Colonic mucosa (tissue), 4 donors: Measurements from ENCODE around the gene SPRR4. TPM values are rescaled to one million over a fixed set of nuclear protein-coding genes. Genes with fewer than 3 reads are reported as not detected.

Experiments
- DNase-seq: peaks from one replicate; pipeline ENCODE4 v3.0.0-alpha.2; 2020
- H3K27ac ChIP-seq: fragments of 200-600 bp; one replicate; pipeline ENCODE4 v1.8.0; 2021
- H3K27me3 ChIP-seq: fragments of 200-600 bp; one replicate; pipeline ENCODE4 v1.8.0; 2021
- H3K36me3 ChIP-seq: fragments of 200-600 bp; one replicate; pipeline ENCODE4 v1.8.0; 2021
- H3K4me1 ChIP-seq: fragments of 200-600 bp; one replicate; pipeline ENCODE4 v1.8.0; 2021; ENCODE audit warnings: mild to moderate bottlenecking
- H3K4me3 ChIP-seq: fragments of 200-600 bp; one replicate; pipeline ENCODE4 v1.8.0; 2021
- H3K9ac ChIP-seq, 2 donors: one replicate each; pipeline ENCODE4 v1.7.0; 2013; ENCODE audit warnings: control low read depth in 2 of 2, low read depth in 2 of 2, low read length in 2 of 2
- H3K9me3 ChIP-seq: fragments of 200-600 bp; one replicate; pipeline ENCODE4 v1.8.0; 2021
- intact Hi-C: fragments of 100-400 bp; cut with DNase I; formaldehyde crosslinking; loops from one replicate; pipeline ENCODE4 v1.14.1; 2022
- total RNA-seq, 2 donors: library from RNA; stranded (reverse); fragmentation: NEBNext Ultra II Directional in 1 of 2; extraction: Animal tissue kit (Norgen Biotek cat#: 25700) in 1 of 2; gene quantifications; one replicate each; pipeline ENCODE4 v1.2.1, GENCODE V29; 2021
- TF ChIP-seq, protein P1 (sequence below): fragments of 200-600 bp; IDR thresholded peaks from one replicate; pipeline ENCODE4 v1.8.0; 2022; ENCODE audit warnings: antibody characterized with exemption, mild to moderate bottlenecking
- donor health status: healthy.
- donor health status: DM: no; HTN: no; CAD: no.
- donor health status: DM: no; HTN: no; CAD: no.

Gene SPRR4
- total RNA-seq, 2 donors from 2014 or later, result not detected

GRCh38 chr1:152996633-152997400 lies 26.4 kb downstream of the SPRR4 start:
- no peaks in the 10 kb centered on the region for H3K9me3 ChIP-seq
- H3K9ac ChIP-seq, result no peak overlapping the region
- intact Hi-C loops, result no loop called here
- DNase-seq, result no peak
- H3K27me3 ChIP-seq, result no peaks in the 10 kb centered on the region
- no peak overlapping the region for H3K27ac ChIP-seq
- H3K36me3 ChIP-seq, result no peaks in the 10 kb centered on the region
- no peaks in the 10 kb centered on the region for H3K4me1 ChIP-seq
- H3K4me3 ChIP-seq, result no peak overlapping the region
- TF ChIP-seq, protein P1, sequence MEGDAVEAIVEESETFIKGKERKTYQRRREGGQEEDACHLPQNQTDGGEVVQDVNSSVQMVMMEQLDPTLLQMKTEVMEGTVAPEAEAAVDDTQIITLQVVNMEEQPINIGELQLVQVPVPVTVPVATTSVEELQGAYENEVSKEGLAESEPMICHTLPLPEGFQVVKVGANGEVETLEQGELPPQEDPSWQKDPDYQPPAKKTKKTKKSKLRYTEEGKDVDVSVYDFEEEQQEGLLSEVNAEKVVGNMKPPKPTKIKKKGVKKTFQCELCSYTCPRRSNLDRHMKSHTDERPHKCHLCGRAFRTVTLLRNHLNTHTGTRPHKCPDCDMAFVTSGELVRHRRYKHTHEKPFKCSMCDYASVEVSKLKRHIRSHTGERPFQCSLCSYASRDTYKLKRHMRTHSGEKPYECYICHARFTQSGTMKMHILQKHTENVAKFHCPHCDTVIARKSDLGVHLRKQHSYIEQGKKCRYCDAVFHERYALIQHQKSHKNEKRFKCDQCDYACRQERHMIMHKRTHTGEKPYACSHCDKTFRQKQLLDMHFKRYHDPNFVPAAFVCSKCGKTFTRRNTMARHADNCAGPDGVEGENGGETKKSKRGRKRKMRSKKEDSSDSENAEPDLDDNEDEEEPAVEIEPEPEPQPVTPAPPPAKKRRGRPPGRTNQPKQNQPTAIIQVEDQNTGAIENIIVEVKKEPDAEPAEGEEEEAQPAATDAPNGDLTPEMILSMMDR, result no peak

DNA sequence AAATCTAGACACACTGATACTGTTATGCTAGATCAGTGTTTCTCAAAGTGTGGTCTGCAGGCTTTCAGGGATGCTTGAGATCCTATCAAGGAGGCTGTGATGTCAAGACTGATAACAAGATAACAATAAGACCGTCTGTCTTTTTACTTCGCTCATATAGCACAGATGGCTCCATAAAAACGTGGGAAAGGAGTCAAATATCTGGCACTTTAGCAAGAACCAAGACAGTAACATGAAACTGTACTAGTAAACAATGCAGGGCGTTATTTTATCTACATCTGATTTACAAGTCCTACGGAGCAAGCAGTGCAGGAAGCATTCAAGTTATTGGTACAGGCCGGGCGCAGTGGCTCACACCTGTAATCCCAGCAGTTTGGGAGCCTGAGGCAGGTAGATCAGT lies 27.5 kb downstream of the SPRR4 start:
- H3K4me3 ChIP-seq, result no peak overlapping the region
- no peak overlapping the region for H3K27ac ChIP-seq
- H3K9me3 ChIP-seq, result no peaks in the 10 kb centered on the region
- DNase-seq, result no peak
- intact Hi-C loops, result no loop called here
- TF ChIP-seq, protein P1, result no peak
- H3K9ac ChIP-seq, result no peak overlapping the region
- H3K36me3 ChIP-seq, result no peaks in the 10 kb centered on the region
- no peaks in the 10 kb centered on the region for H3K27me3 ChIP-seq
- H3K4me1 ChIP-seq, result no peaks in the 10 kb centered on the region

- H3K9me3 ChIP-seq, result no peaks in the 10 kb centered on the region
- no peaks in the 10 kb centered on the region for H3K36me3 ChIP-seq
- no peak overlapping the region for H3K27ac ChIP-seq
- TF ChIP-seq, protein P1, result no peak
- H3K27me3 ChIP-seq, result no peaks in the 10 kb centered on the region
- H3K4me1 ChIP-seq, result no peaks in the 10 kb centered on the region
- no peak overlapping the region for H3K4me3 ChIP-seq
- H3K9ac ChIP-seq, result no peak overlapping the region
- DNase-seq, result no peak
- intact Hi-C loops, result no loop called here
Measured at GRCh38 chr1:152998476-152998875, 28.0 kb downstream of the SPRR4 start.

GRCh38 chr1:152999818-153000217 lies 29.4 kb downstream of the SPRR4 start:
- Histone ChIP-seq H3K4me3 (no peak overlapping the region), H3K27me3 (no peaks in the 10 kb centered on the region), H3K4me1 (no peaks in the 10 kb centered on the region), H3K9ac (no peak overlapping the region), H3K36me3 (no peaks in the 10 kb centered on the region), H3K27ac (no peak overlapping the region), H3K9me3 (no peaks in the 10 kb centered on the region)
- TF ChIP-seq, protein P1, result no peak
- intact Hi-C loops, result no loop called here
- DNase-seq, result no peak

GRCh38 chr1:153000294-153000693 lies 29.8 kb downstream of the SPRR4 start:
- no peak for DNase-seq
- no peak overlapping the region for H3K4me3 ChIP-seq
- H3K36me3 ChIP-seq, result no peaks in the 10 kb centered on the region
- intact Hi-C loops, result no loop called here
- no peak overlapping the region for H3K27ac ChIP-seq
- no peaks in the 10 kb centered on the region for H3K4me1 ChIP-seq
- no peaks in the 10 kb centered on the region for H3K27me3 ChIP-seq
- TF ChIP-seq, protein P1, result no peak
- H3K9ac ChIP-seq, result no peak overlapping the region
- no peaks in the 10 kb centered on the region for H3K9me3 ChIP-seq
